ENCODE measurements around the gene OPRL1.
A peak's percentile ranks its signal among the peaks of the same experiment; 100 is the strongest.

Gene OPRL1

GRCh38 chr20:64035066-64035932 is 44.6 kb upstream of the OPRL1 start:
- no peaks in the 10 kb centered on the region for H3K9me3 ChIP-seq (ENCODE audit: control extremely low read depth in 1 of 5, control insufficient read depth in 4 of 5, insufficient read depth in 2 of 5, low read depth in 1 of 5, low read length in 4 of 5)
- POLR2A ChIA-PET, result no interaction called here
- H3K27me3 ChIP-seq (replicated peaks in 2 of 5; ENCODE audit: control insufficient read depth in 4 of 5, insufficient read depth in 5 of 5, low read length in 4 of 5), result peaks cover 0 to 8% (median 2%) of the 10 kb centered on the region in 5 experiments
- H3K4me1 ChIP-seq (ENCODE audit: control extremely low read depth in 1 of 4, control insufficient read depth in 4 of 4, insufficient read depth in 4 of 4, low read length in 3 of 4), result peaks cover 6 to 47% (median 40%) of the 10 kb centered on the region in 4 experiments
- H3K27ac ChIP-seq (ENCODE audit: insufficient read depth in 1 of 2, low read depth in 1 of 2, low read length in 2 of 2, poor library complexity in 1 of 2, severe bottlenecking in 2 of 2), result no peak overlapping the region
- WGBS (ENCODE audit: insufficient coverage), result 96% methylated on average over 11 of the region's 17 CpGs
- DNase-seq, result no peak
- peaks cover 5 to 44% (median 39%) of the 10 kb centered on the region in 4 experiments for H3K36me3 ChIP-seq (ENCODE audit: control insufficient read depth in 4 of 4, insufficient read depth in 4 of 4, low read length in 3 of 4)
- H3K4me3 ChIP-seq (ENCODE audit: control insufficient read depth in 1 of 7, extremely low read depth in 1 of 7, insufficient read depth in 4 of 7, low read depth in 2 of 7, low read length in 6 of 7), result no peak overlapping the region
- CTCF ChIA-PET, result interaction anchor here (1.2 to 7.5 kb wide), 2 partner anchors 20 to 79 kb away, joined by 3 to 187 read pairs; partner anchors contain the start of genes SOX18 and TCEA2

GRCh38 chr20:64035933-64036345 is 43.9 kb upstream of the OPRL1 start, which contains the start of gene C20orf204:
C20orf204 (plus strand) TSS chr20:64036182; CDS start chr20:64036324, 142 bp downstream.
- Histone ChIP-seq H3K9me3 (ENCODE audit: control extremely low read depth in 1 of 5, control insufficient read depth in 4 of 5, insufficient read depth in 2 of 5, low read depth in 1 of 5, low read length in 4 of 5) (no peaks in the 10 kb centered on the region), H3K36me3 (ENCODE audit: control insufficient read depth in 4 of 4, insufficient read depth in 4 of 4, low read length in 3 of 4) (peaks cover 5 to 37% (median 32%) of the 10 kb centered on the region in 4 experiments), H3K27ac (ENCODE audit: insufficient read depth in 1 of 2, low read depth in 1 of 2, low read length in 2 of 2, poor library complexity in 1 of 2, severe bottlenecking in 2 of 2) (no peak within 1 kb of the TSS), H3K4me1 (ENCODE audit: control extremely low read depth in 1 of 4, control insufficient read depth in 4 of 4, insufficient read depth in 4 of 4, low read length in 3 of 4) (peaks cover 7 to 54% (median 47%) of the 10 kb centered on the region in 4 experiments), H3K27me3 (replicated peaks in 2 of 5; ENCODE audit: control insufficient read depth in 4 of 5, insufficient read depth in 5 of 5, low read length in 4 of 5) (peaks cover 0 to 8% (median 2%) of the 10 kb centered on the region in 5 experiments), H3K4me3 (ENCODE audit: control insufficient read depth in 1 of 7, extremely low read depth in 1 of 7, insufficient read depth in 4 of 7, low read depth in 2 of 7, low read length in 6 of 7) (no peak within 1 kb of the TSS)
- ChIA-PET POLR2A (no interaction called here), CTCF (interaction anchor here (1.2 to 7.5 kb wide), 3 partner anchors 20 to 79 kb away, joined by 3 to 187 read pairs (median 7); partner anchors contain the start of genes SOX18 and TCEA2)
- DNase-seq, result no peak
- WGBS (ENCODE audit: insufficient coverage), result 97% methylated on average over 7 of the region's 10 CpGs

GRCh38 chr20:64036346-64037198 is 43.3 kb upstream of the OPRL1 start:
- Histone ChIP-seq H3K27me3 (replicated peaks in 2 of 5; ENCODE audit: control insufficient read depth in 4 of 5, insufficient read depth in 5 of 5, low read length in 4 of 5) (peaks cover 0 to 8% (median 2%) of the 10 kb centered on the region in 5 experiments), H3K27ac (ENCODE audit: insufficient read depth in 1 of 2, low read depth in 1 of 2, low read length in 2 of 2, poor library complexity in 1 of 2, severe bottlenecking in 2 of 2) (no peak overlapping the region), H3K4me1 (ENCODE audit: control extremely low read depth in 1 of 4, control insufficient read depth in 4 of 4, insufficient read depth in 4 of 4, low read length in 3 of 4) (peaks cover 10 to 60% (median 53%) of the 10 kb centered on the region in 4 experiments), H3K36me3 (ENCODE audit: control insufficient read depth in 4 of 4, insufficient read depth in 4 of 4, low read length in 3 of 4) (peaks cover 5 to 33% (median 29%) of the 10 kb centered on the region in 4 experiments), H3K4me3 (ENCODE audit: control insufficient read depth in 1 of 7, extremely low read depth in 1 of 7, insufficient read depth in 4 of 7, low read depth in 2 of 7, low read length in 6 of 7) (no peak overlapping the region), H3K9me3 (ENCODE audit: control extremely low read depth in 1 of 5, control insufficient read depth in 4 of 5, insufficient read depth in 2 of 5, low read depth in 1 of 5, low read length in 4 of 5) (no peaks in the 10 kb centered on the region)
- CTCF ChIA-PET, result interaction anchor here (0.8 to 7.5 kb wide), 8 partner anchors 13 to 84 kb away, joined by 3 to 187 read pairs (median 7); partner anchors contain the start of genes PRPF6, RGS19, SAMD10 and SOX18
- POLR2A ChIA-PET, result interaction anchor here (0.6 kb wide), 1 partner anchor 46 kb away, joined by 3 read pairs; no protein-coding TSS in a partner anchor
- peak in 2 of 3 donors; percentile 72 to 75 for DNase-seq
- WGBS (ENCODE audit: insufficient coverage), result 66% methylated on average over 16 of the region's 17 CpGs

- H3K4me3 ChIP-seq (ENCODE audit: control insufficient read depth in 1 of 7, extremely low read depth in 1 of 7, insufficient read depth in 4 of 7, low read depth in 2 of 7, low read length in 6 of 7), result no peak overlapping the region
- no peaks in the 10 kb centered on the region for H3K9me3 ChIP-seq (ENCODE audit: control extremely low read depth in 1 of 5, control insufficient read depth in 4 of 5, insufficient read depth in 2 of 5, low read depth in 1 of 5, low read length in 4 of 5)
- peaks cover 0 to 8% (median 2%) of the 10 kb centered on the region in 5 experiments for H3K27me3 ChIP-seq (replicated peaks in 2 of 5; ENCODE audit: control insufficient read depth in 4 of 5, insufficient read depth in 5 of 5, low read length in 4 of 5)
- H3K27ac ChIP-seq (ENCODE audit: insufficient read depth in 1 of 2, low read depth in 1 of 2, low read length in 2 of 2, poor library complexity in 1 of 2, severe bottlenecking in 2 of 2), result no peak overlapping the region
- DNase-seq, result no peak
- H3K4me1 ChIP-seq (ENCODE audit: control extremely low read depth in 1 of 4, control insufficient read depth in 4 of 4, insufficient read depth in 4 of 4, low read length in 3 of 4), result peaks cover 10 to 66% (median 59%) of the 10 kb centered on the region in 4 experiments
- CTCF ChIA-PET, result interaction anchor here (0.8 to 7.5 kb wide), 7 partner anchors 14 to 83 kb away, joined by 3 to 187 read pairs (median 7); partner anchors contain the start of genes PRPF6, RGS19, SAMD10 and SOX18
- peaks cover 5 to 27% (median 24%) of the 10 kb centered on the region in 4 experiments for H3K36me3 ChIP-seq (ENCODE audit: control insufficient read depth in 4 of 4, insufficient read depth in 4 of 4, low read length in 3 of 4)
- POLR2A ChIA-PET, result interaction anchor here (0.6 kb wide), 1 partner anchor 45 kb away, joined by 3 read pairs; no protein-coding TSS in a partner anchor
- 100% methylated on average over 1 of the region's 3 CpGs for WGBS (ENCODE audit: insufficient coverage)
These were observed 42.7 kb upstream of the OPRL1 start for GRCh38 chr20:64037199-64037497.

GRCh38 chr20:64037498-64038213 is 42.2 kb upstream of the OPRL1 start:
- Histone ChIP-seq H3K36me3 (ENCODE audit: control insufficient read depth in 4 of 4, insufficient read depth in 4 of 4, low read length in 3 of 4) (peaks cover 5 to 22% (median 19%) of the 10 kb centered on the region in 4 experiments), H3K27me3 (replicated peaks in 2 of 5; ENCODE audit: control insufficient read depth in 4 of 5, insufficient read depth in 5 of 5, low read length in 4 of 5) (peaks cover 0 to 8% (median 2%) of the 10 kb centered on the region in 5 experiments), H3K27ac (ENCODE audit: insufficient read depth in 1 of 2, low read depth in 1 of 2, low read length in 2 of 2, poor library complexity in 1 of 2, severe bottlenecking in 2 of 2) (no peak overlapping the region), H3K9me3 (ENCODE audit: control extremely low read depth in 1 of 5, control insufficient read depth in 4 of 5, insufficient read depth in 2 of 5, low read depth in 1 of 5, low read length in 4 of 5) (no peaks in the 10 kb centered on the region), H3K4me1 (ENCODE audit: control extremely low read depth in 1 of 4, control insufficient read depth in 4 of 4, insufficient read depth in 4 of 4, low read length in 3 of 4) (peaks cover 10 to 69% (median 63%) of the 10 kb centered on the region in 4 experiments), H3K4me3 (ENCODE audit: control insufficient read depth in 1 of 7, extremely low read depth in 1 of 7, insufficient read depth in 4 of 7, low read depth in 2 of 7, low read length in 6 of 7) (peak overlapping the region in 2 of 7 experiments; percentile 26 to 78)
- ChIA-PET POLR2A (interaction anchor here (0.6 to 1.7 kb wide), 3 partner anchors 12 to 43 kb away, joined by 3 to 6 read pairs (median 3); partner anchors contain the start of genes SOX18 and TCEA2), CTCF (interaction anchor here (0.7 to 7.5 kb wide), 15 partner anchors 10 to 83 kb away, joined by 3 to 187 read pairs (median 6); partner anchors contain the start of genes PRPF6, RGS19, SAMD10 and SOX18)
- DNase-seq, result peak in 1 of 3 donors; percentile 46
- 14% methylated on average over 28 of the region's 36 CpGs for WGBS (ENCODE audit: insufficient coverage)

GRCh38 chr20:64038224-64038564 is 41.7 kb upstream of the OPRL1 start:
- Histone ChIP-seq H3K4me3 (ENCODE audit: control insufficient read depth in 1 of 7, extremely low read depth in 1 of 7, insufficient read depth in 4 of 7, low read depth in 2 of 7, low read length in 6 of 7) (peak overlapping the region in 5 of 7 experiments; percentile 21 to 78 (median 58)), H3K27ac (ENCODE audit: insufficient read depth in 1 of 2, low read depth in 1 of 2, low read length in 2 of 2, poor library complexity in 1 of 2, severe bottlenecking in 2 of 2) (no peak overlapping the region), H3K9me3 (ENCODE audit: control extremely low read depth in 1 of 5, control insufficient read depth in 4 of 5, insufficient read depth in 2 of 5, low read depth in 1 of 5, low read length in 4 of 5) (no peaks in the 10 kb centered on the region), H3K27me3 (replicated peaks in 2 of 5; ENCODE audit: control insufficient read depth in 4 of 5, insufficient read depth in 5 of 5, low read length in 4 of 5) (peaks cover 0 to 8% (median 2%) of the 10 kb centered on the region in 5 experiments), H3K4me1 (ENCODE audit: control extremely low read depth in 1 of 4, control insufficient read depth in 4 of 4, insufficient read depth in 4 of 4, low read length in 3 of 4) (peaks cover 10 to 69% (median 63%) of the 10 kb centered on the region in 4 experiments), H3K36me3 (ENCODE audit: control insufficient read depth in 4 of 4, insufficient read depth in 4 of 4, low read length in 3 of 4) (peaks cover 3 to 18% (median 14%) of the 10 kb centered on the region in 4 experiments)
- 1% methylated on average over 14 of the region's 30 CpGs for WGBS (ENCODE audit: insufficient coverage)
- no peak for DNase-seq
- POLR2A ChIA-PET, result interaction anchor here (0.6 to 1.8 kb wide), 9 partner anchors 11 to 82 kb away, joined by 3 to 9 read pairs (median 3); partner anchors contain the start of genes OPRL1, RGS19, SAMD10 and SOX18
- CTCF ChIA-PET, result interaction anchor here (0.7 to 7.5 kb wide), 15 partner anchors 10 to 82 kb away, joined by 3 to 187 read pairs (median 6); partner anchors contain the start of genes PRPF6, RGS19, SAMD10 and SOX18

All from common myeloid progenitor, CD34-positive (primary cell).